GM18951 (cell line): ENCODE data around the gene CDK14.

Experiments
- POLR2A ChIP-seq: IDR thresholded peaks from 4 replicates; pipeline ENCODE4 v1.6.1; 2011; ENCODE audit warnings: mild to moderate bottlenecking; ENCODE audit not compliant: insufficient read length, insufficient read depth; ENCODE audit errors: extremely low read depth
- in situ Hi-C: fragments of 300-500 bp; cut with MboI; formaldehyde crosslinking; loops from one replicate; pipeline ENCODE4 v1.12.0; 2022; ENCODE audit warnings: low sequenced_read_pairs, mixed read lengths, inconsistent platforms; ENCODE audit not compliant: unreplicated experiment

CDK14 gene

DNA sequence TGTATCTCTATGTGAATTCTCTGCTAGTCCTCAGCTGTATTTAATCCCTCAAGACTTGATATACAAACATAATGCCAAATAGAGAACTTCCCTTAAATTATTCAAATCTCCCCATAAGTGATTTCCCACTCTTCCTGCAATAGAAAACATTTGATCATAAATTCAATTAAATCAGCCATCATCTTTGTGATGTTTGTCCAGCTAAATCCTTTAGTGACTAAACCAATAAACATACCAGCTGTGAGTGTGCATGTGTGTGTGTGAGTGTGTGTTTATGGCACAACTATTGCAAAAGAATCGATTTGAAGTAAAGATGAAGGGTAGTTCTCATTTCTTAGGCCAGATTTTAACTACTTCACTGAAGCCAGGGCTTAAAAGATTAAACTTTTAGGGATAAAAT is 492.6 kb downstream of the CDK14 start:
- in situ Hi-C loops = loop anchor here (10.0 kb wide), 1 partner anchor 556 kb away; no protein-coding TSS in a partner anchor
- no peak for TF ChIP-seq POLR2A

DNA sequence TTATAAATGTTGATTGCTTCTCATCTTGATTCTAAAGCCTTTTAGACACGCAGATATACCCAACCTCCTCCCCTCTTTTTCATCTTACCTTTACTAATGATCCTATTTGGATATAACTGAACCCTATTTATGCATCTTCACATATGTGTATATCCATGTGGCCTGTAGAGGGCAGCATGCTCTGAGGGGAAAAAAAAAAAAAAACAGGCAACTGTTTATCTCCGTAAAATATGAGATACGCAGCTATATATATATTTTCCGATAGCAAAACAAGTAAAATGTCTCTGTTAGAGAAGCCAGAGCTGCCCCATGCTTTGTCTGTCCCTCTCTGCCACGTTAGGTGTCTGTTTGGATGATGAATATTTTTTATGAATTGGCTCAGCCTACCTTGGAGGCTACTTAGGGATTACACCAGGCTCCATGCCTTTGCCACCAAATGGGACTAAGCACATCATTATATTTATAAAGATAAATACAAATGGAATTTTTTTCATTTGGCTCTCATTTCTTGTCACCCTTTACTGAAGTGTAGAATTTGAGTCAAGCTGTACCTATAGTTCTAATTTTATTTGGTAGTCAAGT is 493.4 kb downstream of the CDK14 start:
- in situ Hi-C loops = loop anchor here (10.0 kb wide), 1 partner anchor 555 kb away; no protein-coding TSS in a partner anchor
- no peak for TF ChIP-seq POLR2A

DNA sequence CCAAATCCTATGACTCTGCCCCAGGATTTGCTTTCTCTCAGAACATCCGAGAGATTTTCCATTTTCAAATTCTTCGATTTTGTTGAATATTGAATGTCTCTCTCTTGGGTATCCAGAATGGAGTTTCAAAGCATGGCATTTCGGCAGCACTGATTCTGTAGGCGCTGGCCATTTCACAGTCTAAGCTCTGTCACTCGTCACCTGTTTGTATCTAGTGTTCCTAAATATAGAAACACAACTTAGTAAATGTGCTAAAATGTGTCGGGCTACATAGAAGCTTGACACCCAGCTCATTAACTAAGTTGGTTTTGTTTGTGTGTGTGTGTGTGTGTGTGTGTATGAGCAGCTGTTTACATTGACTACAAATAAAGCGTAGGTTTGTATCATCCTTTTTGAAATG is 494.6 kb downstream of the CDK14 start:
- no peak for TF ChIP-seq POLR2A
- in situ Hi-C loops = no loop called here

DNA sequence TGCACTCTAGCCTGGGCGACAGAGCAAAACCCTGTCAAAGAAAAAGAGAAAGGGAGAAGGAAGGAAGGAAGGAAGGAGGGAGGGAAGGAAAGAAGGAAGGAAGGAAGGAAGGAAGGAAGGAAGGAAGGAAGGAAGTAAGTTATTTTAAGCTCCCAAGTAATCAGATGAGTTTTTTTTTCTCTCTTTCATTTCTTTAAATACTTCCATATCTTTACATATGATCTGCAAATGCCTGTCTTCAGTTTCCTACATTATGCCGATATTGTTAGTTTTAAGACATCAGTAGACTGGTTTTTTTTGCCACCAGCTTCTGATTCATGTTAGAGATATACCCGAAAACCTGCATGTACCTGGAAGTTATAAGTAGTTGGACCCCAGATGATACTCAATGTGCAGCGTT is 495.5 kb downstream of the CDK14 start:
- TF ChIP-seq POLR2A = no peak
- in situ Hi-C loops = no loop called here

DNA sequence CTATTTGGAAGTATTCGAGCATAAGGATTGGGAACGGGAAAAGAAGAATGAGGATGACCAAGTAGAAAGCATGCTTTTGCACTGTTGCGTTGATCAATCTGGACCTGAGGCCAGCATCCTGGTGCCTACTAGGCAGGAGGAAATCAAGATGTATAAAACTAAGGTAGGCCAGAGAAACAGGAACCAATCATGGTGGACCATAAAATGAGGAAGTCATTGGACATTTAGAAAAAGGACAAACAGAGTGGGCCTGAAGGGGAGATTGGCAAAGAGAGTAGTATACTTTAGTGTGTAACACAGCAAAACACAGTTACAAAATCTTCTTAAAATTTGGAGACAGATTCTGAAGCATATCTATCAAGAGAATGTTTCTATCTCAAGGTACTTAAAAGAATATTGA is 497.1 kb downstream of the CDK14 start:
- in situ Hi-C loops = no loop called here
- TF ChIP-seq POLR2A = no peak

DNA sequence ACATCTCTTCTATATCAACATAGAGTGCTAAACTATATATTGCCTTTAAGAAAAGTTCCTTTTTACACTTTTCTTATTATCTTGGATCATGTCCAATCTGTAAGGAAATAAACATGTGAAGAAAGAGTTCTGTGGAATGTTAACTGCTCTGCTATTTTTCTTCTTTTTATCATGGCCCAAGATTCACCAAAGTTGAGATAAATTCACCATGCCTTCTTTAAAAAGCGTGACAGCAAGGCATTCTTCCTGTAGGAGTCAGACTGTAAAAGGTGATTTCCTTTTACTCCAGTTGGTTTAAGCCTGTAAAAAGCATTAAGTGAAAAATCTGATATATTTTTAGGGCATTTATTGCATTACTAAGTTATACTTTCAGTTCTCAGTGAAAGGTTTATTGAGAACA is 502.4 kb downstream of the CDK14 start:
- TF ChIP-seq POLR2A = no peak
- in situ Hi-C loops = no loop called here

DNA sequence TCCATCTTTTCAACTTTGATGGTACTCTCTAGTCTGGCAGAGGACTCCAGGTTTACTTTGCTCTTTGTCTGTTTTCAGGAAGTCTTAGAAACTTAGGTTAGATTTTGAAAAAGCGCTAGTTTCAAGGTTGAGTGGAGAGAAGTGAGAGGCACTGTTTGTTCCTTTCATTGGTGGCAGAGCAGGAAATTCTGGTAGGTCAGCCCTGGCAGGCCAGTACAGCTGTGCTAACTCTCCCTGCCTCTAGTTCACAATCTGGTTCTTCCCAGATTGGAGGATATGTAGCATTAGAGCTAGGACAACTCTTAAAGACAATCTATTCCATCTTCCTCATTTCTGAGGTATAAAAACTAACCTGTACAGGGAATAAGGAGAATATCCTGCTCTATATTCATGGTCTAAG is 507.2 kb downstream of the CDK14 start:
- no peak for TF ChIP-seq POLR2A
- in situ Hi-C loops = no loop called here

DNA sequence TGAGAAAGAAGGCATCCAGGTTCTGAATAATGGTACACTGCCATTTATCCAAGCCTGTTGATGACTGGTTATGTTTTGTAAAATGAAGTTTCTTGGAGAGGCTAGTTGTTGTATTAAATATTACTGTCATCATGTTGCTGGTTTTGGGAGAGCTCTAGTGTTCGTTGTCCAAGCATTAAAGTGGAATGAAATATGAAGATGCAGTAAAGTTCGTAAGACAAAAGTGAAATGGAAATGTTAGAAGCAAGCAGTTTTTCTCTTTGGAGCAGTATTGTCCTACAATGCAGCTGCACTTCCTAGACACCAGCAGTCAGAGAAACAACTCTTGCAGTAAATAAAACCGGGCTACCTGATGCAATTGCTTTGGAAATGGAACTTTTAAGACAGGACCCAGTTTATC is 511.3 kb downstream of the CDK14 start:
- in situ Hi-C loops = no loop called here
- no peak for TF ChIP-seq POLR2A

DNA sequence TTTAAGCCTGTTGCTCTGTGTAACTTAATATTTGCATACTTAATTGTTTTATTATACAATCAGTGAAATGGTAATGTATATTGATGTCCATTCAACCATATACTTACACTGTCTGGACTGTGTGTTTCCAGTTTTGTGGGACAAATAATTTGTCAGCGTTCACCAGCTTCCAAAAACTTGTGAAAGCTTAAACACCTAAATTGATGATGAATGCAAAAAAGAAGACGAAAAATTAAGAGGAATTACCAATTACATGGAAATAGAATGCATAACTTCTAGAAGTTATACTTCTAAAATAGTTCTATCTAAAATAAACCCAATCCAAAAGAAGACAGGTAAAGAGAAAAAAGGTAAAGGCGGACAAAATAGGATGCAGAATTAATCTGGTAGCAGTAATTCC is 513.1 kb downstream of the CDK14 start:
- in situ Hi-C loops = no loop called here
- no peak for TF ChIP-seq POLR2A

DNA sequence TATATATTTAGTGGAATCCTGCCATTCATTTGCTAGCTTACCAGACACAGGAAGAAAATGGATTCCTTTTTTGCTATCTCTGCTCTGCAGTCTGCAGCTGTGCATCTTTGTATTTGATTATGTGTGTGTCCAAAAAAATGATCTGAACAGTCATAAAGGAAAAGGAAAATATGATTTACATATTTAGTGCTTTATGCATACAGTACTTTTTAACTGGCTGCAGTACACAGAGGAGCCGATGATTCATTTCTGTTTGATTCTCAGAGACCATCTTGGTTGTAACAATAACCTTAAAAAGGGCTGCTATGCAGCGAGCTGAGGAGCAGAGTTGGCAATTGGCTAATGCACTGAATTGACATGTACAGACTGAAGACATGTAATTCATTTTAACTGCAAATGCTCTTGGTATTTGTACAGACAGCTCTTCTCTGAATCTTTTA is 516.8 kb downstream of the CDK14 start:
- in situ Hi-C loops = no loop called here
- TF ChIP-seq POLR2A = no peak

DNA sequence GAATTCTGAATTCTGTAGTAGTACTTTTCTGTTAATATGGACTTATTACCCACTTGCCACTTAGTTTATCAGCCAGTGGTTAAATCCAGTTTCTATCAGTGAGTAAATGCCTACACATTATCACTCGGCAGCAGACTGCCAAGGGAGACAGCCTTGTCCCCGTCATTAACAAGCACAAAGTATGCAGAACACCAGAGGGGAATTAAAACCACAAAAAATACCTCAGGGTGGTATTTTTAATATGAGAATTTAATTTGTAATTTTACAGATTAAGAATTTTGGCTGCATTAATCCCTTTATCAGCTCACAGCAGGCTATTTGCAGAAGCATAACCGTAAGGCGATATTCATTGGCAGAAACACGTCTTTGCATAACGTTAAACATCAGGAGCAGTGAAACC is 518.1 kb downstream of the CDK14 start:
- TF ChIP-seq POLR2A = no peak
- in situ Hi-C loops = no loop called here

DNA sequence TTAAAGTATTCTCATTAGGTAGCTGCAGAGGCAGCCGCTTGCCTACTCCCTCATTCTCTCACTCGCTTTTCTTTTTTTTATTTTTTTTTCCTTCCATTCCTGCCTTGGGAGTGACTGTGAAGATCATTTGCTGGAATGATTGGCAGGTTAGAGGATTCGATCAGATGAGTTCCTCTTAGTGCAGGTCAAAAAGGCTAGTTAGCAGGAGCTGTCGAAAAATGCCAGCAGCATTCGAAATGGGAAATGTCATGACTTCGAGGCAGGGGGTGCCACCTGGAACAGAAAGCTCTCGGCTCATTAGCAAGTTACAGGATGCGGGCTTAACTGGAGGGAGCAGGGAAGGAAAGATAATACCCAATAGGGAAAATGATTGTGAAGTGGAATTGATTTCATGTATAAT is 530.6 kb downstream of the CDK14 start:
- in situ Hi-C loops = no loop called here
- TF ChIP-seq POLR2A = no peak

DNA sequence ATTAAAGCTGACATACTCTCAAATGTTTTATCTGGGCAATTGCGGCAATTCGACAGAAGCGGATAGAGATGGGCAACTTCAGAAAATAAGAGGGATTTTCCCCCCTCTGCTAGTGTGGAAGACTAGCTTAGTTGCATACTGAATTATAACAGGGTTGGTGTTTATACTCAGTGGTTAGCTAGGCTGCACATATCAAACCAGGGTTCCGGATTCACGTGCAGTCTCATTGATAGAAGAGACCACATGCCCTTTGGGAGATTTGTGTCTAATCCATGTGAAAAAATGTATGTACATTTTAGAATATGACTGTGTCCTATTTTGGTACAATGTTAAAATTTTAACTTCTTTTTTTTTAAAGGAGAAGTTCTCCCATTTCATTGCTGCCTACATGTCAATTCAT is 531.2 kb downstream of the CDK14 start:
- in situ Hi-C loops = no loop called here
- TF ChIP-seq POLR2A = no peak

DNA sequence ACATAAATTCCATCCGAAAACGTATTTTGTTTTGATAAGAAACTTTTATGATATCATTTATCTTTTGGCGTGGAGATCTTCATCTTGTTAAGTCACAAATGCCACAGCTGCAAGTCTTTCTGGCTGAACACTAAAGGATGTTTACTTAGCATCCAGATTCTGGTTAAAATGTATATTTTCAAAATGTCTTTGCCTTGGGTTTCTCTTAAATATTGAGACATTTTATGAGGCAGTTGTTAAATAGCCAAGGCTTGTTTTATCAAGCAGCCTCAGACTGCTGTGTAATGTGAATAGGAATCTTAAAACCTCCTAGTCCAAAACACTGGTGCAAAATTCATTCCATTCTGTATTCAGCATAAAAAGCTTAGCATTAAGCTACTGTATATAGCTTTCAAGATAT is 531.8 kb downstream of the CDK14 start:
- TF ChIP-seq POLR2A = no peak
- in situ Hi-C loops = no loop called here
